Right lobe of liver (tissue), 6 donors: Measurements from ENCODE around the gene CASP1. TPM values are rescaled to one million over a fixed set of nuclear protein-coding genes. Genes with fewer than 3 reads are reported as not detected.
"Not testable (repeated sequence)": the region's sequence is repeated elsewhere in the genome, so short reads cannot be mapped to it uniquely, and the experiment has no call there.

Experiments
- ATAC-seq, 4 donors: fragments of 200-7000 bp; cut with Tn5 transposase; one replicate each; pipeline ENCODE4 v1.9.1; 2020; ENCODE audit warnings: mild to moderate bottlenecking in 4 of 4, moderate library complexity in 4 of 4
- DNase-seq, 3 donors: peaks; one replicate each; pipeline ENCODE4 v3.0.0-alpha.2; 2020
- H3K27ac ChIP-seq, 3 donors: fragments of 200-600 bp; one replicate each; pipeline ENCODE4 v1.8.0; 2022
- H3K27me3 ChIP-seq, 2 donors: fragments of 200-600 bp; one replicate each; pipeline ENCODE4 v1.8.0; 2022
- H3K36me3 ChIP-seq, 4 donors: fragments of 200-600 bp; sonication (generic) in 1 of 4; one replicate each; pipeline versions ENCODE4 v1.5.1 to v1.8.0; 2017 to 2022; ENCODE audit warnings: control low read depth in 1 of 4
- H3K4me1 ChIP-seq, 4 donors: fragments of 200-600 bp; sonication (generic) in 1 of 4; one replicate each; pipeline versions ENCODE4 v1.5.1 to v1.8.0; 2017 to 2022; ENCODE audit warnings: control low read depth in 1 of 4
- H3K4me3 ChIP-seq, 3 donors: fragments of 200-600 bp; one replicate each; pipeline ENCODE4 v1.8.0; 2022
- H3K9me3 ChIP-seq, 4 donors: fragments of 200-600 bp; sonication (generic) in 1 of 4; one replicate each; pipeline versions ENCODE4 v1.5.1 to v1.8.0; 2017 to 2022; ENCODE audit warnings: control low read depth in 1 of 4
- POLR2A ChIP-seq: fragments of 450-650 bp; IDR thresholded peaks from one replicate; pipeline ENCODE4 v1.6.1; 2017; ENCODE audit warnings: antibody characterized with exemption, mild to moderate bottlenecking
- WGBS: methylation state at CpG from one replicate; pipeline ENCODE4 v1.1.6; 2018; ENCODE audit warnings: low coverage, low lambda C conversion rate; ENCODE audit not compliant: insufficient coverage; ENCODE audit errors: missing lambda C conversion rate; 5-methylcytosine and 5-hydroxymethylcytosine counted together
- intact Hi-C, 2 donors: fragments of 100-400 bp; cut with DNase I; formaldehyde crosslinking; loops; one replicate each; pipeline versions ENCODE4 v1.11.2 to v1.14.1; 2022
- total RNA-seq, 6 experiments: library from RNA; depleted of rRNA in 2 of 6; stranded (reverse); fragments of >200 nt in 2 of 6; fragmentation: NEBNext Ultra II Directional in 3 of 6; extraction: Animal tissue kit (Norgen Biotek cat#: 25700) in 3 of 6; gene quantifications; one replicate each; pipeline versions ENCODE4 v1.1.0 to v1.2.4, GENCODE V29; 2016 to 2023
- TF ChIP-seq, protein P1 (sequence below), 4 donors: fragments of 200-600 bp in 3 of 4; fragments of 450-650 bp in 1 of 4; IDR thresholded peaks; one replicate each; pipeline versions ENCODE4 v1.5.1 to v1.8.0; 2016 to 2022; ENCODE audit warnings: antibody characterized with exemption in 4 of 4, mild to moderate bottlenecking in 2 of 4
- donor health status: DM: no; HTN: yes; CAD: no.
- donor health status: DM: no; HTN: no; CAD: no.
- donor health status: DM: no; HTN: no; CAD: no.
- donor health status: DM: no; HTN: yes; CAD: no.
- donor health status: DM: no; HTN: yes; CAD: no.

The CASP1 gene
- total RNA-seq, 6 experiments from 2014 or later: 3.7 to 19.2 (median 6.5) TPM

- no peak for TF ChIP-seq POLR2A
- TF ChIP-seq, protein P1, sequence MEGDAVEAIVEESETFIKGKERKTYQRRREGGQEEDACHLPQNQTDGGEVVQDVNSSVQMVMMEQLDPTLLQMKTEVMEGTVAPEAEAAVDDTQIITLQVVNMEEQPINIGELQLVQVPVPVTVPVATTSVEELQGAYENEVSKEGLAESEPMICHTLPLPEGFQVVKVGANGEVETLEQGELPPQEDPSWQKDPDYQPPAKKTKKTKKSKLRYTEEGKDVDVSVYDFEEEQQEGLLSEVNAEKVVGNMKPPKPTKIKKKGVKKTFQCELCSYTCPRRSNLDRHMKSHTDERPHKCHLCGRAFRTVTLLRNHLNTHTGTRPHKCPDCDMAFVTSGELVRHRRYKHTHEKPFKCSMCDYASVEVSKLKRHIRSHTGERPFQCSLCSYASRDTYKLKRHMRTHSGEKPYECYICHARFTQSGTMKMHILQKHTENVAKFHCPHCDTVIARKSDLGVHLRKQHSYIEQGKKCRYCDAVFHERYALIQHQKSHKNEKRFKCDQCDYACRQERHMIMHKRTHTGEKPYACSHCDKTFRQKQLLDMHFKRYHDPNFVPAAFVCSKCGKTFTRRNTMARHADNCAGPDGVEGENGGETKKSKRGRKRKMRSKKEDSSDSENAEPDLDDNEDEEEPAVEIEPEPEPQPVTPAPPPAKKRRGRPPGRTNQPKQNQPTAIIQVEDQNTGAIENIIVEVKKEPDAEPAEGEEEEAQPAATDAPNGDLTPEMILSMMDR (IDR thresholded peaks at IDR 0.05): no peak
- WGBS: 57% methylated on average over 2 of the region's 2 CpGs
These were observed 39.2 kb upstream of the CASP1 start for GRCh38 chr11:105074166-105074530.

DNA sequence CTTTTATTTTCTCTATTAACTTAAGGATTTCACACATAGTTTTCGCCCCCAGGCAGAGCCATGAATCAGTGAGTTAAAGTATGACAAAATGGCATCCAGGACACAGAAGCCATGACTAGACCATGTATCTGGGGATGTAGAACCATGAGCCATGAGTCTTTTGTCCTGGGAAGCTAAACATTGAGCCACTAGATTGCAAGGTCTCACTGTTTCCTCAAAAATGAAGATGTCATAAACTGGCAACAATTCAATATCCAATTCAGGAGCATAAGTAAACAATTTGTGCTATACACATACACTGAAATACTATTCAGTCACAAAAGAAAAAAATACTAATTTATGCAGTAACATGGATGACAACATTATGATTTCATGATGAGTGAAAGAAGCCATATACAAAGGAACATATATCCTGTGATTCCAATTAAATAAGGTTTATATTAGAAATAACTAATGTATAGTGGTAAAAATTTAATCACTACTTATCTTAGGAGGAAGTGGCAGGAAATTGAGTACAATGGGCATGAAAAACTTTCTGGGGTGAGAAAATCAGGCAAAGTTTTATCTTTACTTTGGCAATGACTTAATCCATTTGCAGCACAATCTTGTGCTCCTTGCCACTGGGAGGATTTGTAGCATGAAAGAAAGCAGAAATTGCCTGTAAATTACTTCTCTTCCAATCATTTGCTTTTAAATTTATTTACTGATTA is 38.7 kb upstream of the CASP1 start:
- 55% methylated on average over 1 of the region's 1 CpG for WGBS
- intact Hi-C loops: no loop called here
- no peak overlapping the region for H3K27ac ChIP-seq
- DNase-seq: no peak
- no peaks in the 10 kb centered on the region for H3K4me1 ChIP-seq
- no peak overlapping the region for H3K4me3 ChIP-seq
- no peak for ATAC-seq
- TF ChIP-seq POLR2A: no peak
- TF ChIP-seq, protein P1 (IDR thresholded peaks at IDR 0.05): no peak
- no peaks in the 10 kb centered on the region for H3K9me3 ChIP-seq
- no peaks in the 10 kb centered on the region for H3K27me3 ChIP-seq
- no peaks in the 10 kb centered on the region for H3K36me3 ChIP-seq

More at GRCh38 chr11:105074166-105074530, 39.2 kb upstream of the CASP1 start:
- no peaks in the 10 kb centered on the region for H3K4me1 ChIP-seq
- H3K36me3 ChIP-seq: no peaks in the 10 kb centered on the region
- ATAC-seq (no peak), DNase-seq (no peak)
- no peak overlapping the region for H3K4me3 ChIP-seq
- no peaks in the 10 kb centered on the region for H3K9me3 ChIP-seq
- intact Hi-C loops: no loop called here
- H3K27me3 ChIP-seq: no peaks in the 10 kb centered on the region
- no peak overlapping the region for H3K27ac ChIP-seq

GRCh38 chr11:105072080-105072479 is 37.1 kb upstream of the CASP1 start:
- H3K27me3 ChIP-seq, intact Hi-C loops, H3K27ac ChIP-seq, DNase-seq, H3K4me1 ChIP-seq, H3K36me3 ChIP-seq, H3K4me3 ChIP-seq, H3K9me3 ChIP-seq: not testable (repeated sequence)
- peak in 1 of 4 donors; percentile 27 for ATAC-seq
- WGBS: 20% methylated on average over 1 of the region's 2 CpGs

- Histone ChIP-seq H3K36me3 (no peaks in the 10 kb centered on the region), H3K4me3 (no peak overlapping the region), H3K27me3 (no peaks in the 10 kb centered on the region), H3K27ac (no peak overlapping the region), H3K4me1 (no peaks in the 10 kb centered on the region), H3K9me3 (no peaks in the 10 kb centered on the region)
- no peak for DNase-seq
- WGBS: 54% methylated on average over 4 of the region's 4 CpGs
- TF ChIP-seq POLR2A: no peak
- TF ChIP-seq, protein P1 (IDR thresholded peaks at IDR 0.05): no peak
- ATAC-seq: peak in 1 of 4 donors; percentile 28
- intact Hi-C loops: no loop called here
These were observed 36.3 kb upstream of the CASP1 start for GRCh38 chr11:105071089-105071732.

DNA sequence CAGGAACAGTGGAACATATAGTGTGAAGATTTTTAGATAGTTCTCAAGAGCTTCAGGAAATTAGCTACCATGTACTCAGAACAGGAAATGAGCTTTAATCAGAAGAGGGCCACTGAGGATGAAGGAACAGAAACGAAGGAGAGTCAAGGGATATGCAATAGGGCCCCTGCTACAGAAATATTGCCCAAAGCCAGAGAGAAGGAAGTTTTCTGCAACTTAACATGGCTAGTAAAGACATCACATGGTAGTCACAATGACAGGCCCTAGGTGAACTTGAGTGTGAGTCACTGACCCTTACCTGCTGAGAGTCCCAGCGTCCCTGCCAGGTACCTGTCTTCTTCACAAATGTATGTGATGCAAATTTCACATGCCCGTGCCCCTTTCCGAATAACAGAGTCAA is 35.4 kb upstream of the CASP1 start:
- intact Hi-C loops: no loop called here
- TF ChIP-seq, protein P1 (IDR thresholded peaks at IDR 0.05): no peak
- TF ChIP-seq POLR2A: no peak
- H3K4me1 ChIP-seq: no peaks in the 10 kb centered on the region
- H3K36me3 ChIP-seq: no peaks in the 10 kb centered on the region
- peak in 1 of 4 donors; percentile 22 for ATAC-seq
- no peak overlapping the region for H3K4me3 ChIP-seq
- H3K27me3 ChIP-seq: no peaks in the 10 kb centered on the region
- 63% methylated on average over 1 of the region's 4 CpGs for WGBS
- no peaks in the 10 kb centered on the region for H3K9me3 ChIP-seq
- no peak for DNase-seq
- no peak overlapping the region for H3K27ac ChIP-seq

GRCh38 chr11:105069749-105070148 is 34.8 kb upstream of the CASP1 start:
- H3K4me1 ChIP-seq, H3K36me3 ChIP-seq, H3K9me3 ChIP-seq, H3K27ac ChIP-seq, H3K27me3 ChIP-seq, DNase-seq, intact Hi-C loops, H3K4me3 ChIP-seq, ATAC-seq: not testable (repeated sequence)
- WGBS: 13% methylated on average over 1 of the region's 2 CpGs

- H3K9me3 ChIP-seq, DNase-seq, intact Hi-C loops, H3K27ac ChIP-seq, H3K27me3 ChIP-seq, ATAC-seq, H3K4me1 ChIP-seq, H3K4me3 ChIP-seq, H3K36me3 ChIP-seq: not testable (repeated sequence)
- 48% methylated on average over 9 of the region's 9 CpGs for WGBS
These were observed 28.4 kb upstream of the CASP1 start for GRCh38 chr11:105063245-105063941.
